ENCODE results near the gene ESR1.
A peak's percentile ranks its signal among the peaks of the same experiment; 100 is the strongest.

The ESR1 gene

GRCh38 chr6:151807513-151808370 is at the start of gene ESR1:
TSS of gene ESR1 (plus strand) at chr6:151807682. CDS start at chr6:151807913, 231 bp downstream.
- no peak for DNase-seq

DNA sequence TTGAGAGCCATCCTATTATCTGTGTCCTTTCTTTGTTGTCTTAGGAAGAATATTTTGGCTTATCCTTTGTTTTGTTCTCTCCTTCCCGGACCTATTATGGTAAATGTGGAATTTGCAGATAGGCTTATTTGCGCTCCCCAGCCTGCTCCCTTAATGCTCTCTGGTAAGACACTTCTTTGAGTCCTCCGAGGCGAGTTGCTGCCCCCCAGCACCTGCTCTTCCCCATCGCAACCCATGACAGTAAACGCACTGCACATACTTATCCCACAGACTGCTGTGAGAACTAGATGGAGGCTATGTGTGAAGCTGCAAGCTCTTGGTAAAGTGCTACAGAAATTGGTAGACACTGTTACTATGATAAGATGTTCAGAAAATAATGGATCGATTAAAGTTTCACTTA is 47.0 kb upstream of the ESR1 start:
- DNase-seq: no peak

GRCh38 chr6:151761851-151762250 is 45.6 kb upstream of the ESR1 start:
- DNase-seq: no peak

DNA sequence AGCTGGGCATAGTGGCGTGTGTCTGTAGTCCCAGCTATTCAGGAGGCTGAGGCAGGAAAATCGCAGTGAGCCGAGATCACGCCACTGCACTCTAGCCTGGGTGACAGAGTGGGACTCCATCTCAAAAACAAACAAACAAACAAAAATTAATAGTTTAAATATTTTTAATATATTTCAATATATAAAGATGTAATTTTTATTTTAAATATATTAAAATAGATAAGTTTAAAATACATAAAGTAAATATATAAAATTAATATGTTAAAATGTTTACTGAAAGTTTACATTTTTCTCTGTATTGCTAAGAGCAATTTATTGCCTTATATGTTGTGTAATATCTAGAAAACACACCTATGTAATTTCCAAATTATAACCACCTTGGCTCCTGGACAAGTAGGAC is 44.7 kb upstream of the ESR1 start:
- DNase-seq: no peak

DNA sequence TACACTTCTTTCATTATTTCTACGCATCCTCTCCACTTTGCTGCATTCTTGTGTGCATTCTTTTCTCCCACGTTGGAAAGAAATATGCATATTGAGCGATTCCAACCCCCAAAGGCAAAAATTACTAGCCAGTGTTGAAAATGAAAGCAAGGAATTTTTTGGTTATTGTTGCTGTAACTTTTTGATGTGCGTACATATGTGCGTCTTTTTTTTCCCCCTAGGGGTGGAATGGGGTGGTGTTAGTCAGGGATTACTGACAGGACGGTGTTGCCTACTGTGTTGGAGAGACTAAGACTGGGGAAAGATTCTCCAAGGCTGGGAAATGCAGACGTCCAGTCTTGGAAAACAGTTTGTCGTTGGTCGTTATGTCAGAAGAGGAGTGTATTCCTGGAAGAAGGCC is 44.2 kb upstream of the ESR1 start:
- peak; percentile 60 for DNase-seq

- DNase-seq: peak; percentile 87
These were observed 43.4 kb upstream of the ESR1 start for GRCh38 chr6:151763938-151764680.

DNA sequence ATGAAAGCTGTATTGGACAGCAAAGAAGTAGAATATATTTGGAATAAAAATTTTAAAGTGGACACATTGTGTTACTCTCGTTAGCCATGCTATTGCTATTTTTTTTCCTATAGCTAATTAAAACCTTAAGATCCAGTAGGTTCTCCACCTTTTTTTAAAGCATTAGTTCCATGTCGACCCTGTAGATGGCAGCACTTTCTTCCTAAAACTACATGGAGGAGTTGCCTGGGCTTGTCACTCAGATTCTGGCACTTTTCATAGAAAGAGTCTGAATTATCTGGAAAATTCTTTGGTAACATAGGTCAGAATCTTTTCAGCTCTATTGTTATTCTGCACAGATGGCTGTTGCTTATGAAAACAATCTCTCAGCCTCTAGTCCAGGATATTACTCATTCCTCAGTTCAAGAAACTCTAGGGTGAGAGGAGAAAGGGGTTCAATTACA is 42.0 kb upstream of the ESR1 start:
- DNase-seq: peak; percentile 86

GRCh38 chr6:151772446-151772845 is 35.0 kb upstream of the ESR1 start:
- DNase-seq: no peak

DNA sequence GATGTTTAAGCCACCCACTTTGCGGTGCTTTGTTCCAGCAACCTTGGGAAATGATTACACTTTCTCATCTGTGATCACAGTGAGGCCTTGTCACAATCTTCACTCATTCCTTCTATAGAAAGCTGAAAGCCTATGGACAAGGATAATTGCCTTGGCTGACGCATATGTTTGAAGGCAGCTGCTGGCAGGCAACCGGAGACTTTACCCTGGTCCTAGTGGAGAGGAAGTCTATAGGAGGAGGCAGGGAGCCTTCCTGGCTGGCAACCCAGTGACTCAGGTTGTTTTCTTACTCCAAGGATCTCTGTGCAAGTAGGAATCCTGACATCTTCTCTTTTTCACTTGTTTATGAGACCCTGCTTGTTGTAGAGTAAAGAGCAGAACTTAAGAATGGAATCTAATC is 34.1 kb upstream of the ESR1 start:
- DNase-seq: no peak

DNA sequence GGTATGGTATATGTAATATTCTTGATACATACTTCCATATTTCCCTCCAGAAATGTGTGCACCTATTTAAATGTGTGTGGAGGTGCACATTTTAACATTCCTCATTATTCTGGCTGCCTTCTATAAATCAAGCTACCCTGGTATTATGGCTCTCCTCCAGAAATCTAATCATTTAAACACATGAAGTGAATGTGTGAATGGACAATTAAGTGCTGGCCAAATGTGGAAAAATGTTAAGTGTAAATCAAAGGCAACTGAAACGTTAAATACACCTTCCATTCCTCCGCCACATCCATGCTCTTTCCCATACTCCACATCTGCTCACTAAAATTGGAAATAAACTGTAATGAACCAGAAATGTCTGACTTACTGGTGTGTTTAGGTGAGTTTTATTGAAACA is 24.9 kb upstream of the ESR1 start:
- DNase-seq: no peak

DNA sequence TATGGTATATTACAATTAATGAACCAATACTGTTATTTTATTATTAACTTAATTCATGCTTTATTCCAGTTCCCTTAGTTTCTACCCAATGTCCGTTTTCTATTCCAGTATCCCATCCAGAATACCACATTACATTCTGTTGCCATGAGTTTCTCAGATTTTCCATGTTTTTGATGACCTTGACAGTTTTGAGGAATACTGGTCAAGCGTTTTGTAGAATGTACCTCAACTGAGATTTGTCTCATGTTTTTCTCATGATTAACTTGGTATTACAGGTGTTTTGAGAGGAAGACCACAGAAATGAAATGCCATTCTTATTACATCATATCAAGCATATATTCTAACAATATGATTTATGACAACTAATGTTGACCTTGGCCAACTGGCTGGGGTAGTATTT is 23.8 kb upstream of the ESR1 start:
- DNase-seq: no peak

- DNase-seq: no peak
These were observed 22.9 kb upstream of the ESR1 start for GRCh38 chr6:151784441-151785214.

DNA sequence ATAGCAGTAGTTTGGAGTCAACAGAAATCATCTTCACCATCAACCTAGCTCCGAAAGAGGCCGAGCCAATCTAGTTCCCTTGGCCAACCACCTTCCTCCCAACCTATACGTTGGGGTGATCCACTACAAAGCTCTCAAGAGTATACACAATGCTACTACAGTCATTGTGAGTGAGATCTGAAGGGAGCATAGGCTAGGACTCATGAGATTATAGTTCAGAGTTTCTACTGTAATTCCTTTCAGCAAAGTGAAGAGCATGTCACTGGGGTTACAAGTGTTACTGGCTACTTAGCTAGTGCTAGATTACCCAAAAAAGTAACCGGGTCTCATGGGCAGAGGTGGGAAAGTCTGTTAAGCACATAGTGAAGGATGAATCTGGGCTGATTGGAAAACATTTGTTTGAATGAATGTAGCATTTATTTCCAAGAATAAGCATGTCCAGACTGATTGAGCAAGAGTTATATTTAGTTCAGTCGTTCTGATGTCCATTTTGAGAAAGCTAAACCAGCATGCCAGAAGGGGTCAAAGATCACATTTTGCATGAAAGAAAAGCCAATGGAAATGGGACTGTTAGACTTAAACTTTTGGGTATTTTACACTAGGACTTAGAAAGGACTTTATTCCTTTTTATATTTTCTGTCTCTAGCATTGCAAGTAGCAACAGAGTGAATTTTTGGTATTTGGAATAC is 10.5 kb upstream of the ESR1 start:
- no peak for DNase-seq

GRCh38 chr6:151803743-151804142 is 3.7 kb upstream of the ESR1 start:
- no peak for DNase-seq

- DNase-seq: no peak
These were observed 2.7 kb upstream of the ESR1 start for GRCh38 chr6:151804585-151805285.

- no peak for DNase-seq
These were observed 2.1 kb upstream of the ESR1 start for GRCh38 chr6:151805286-151805840.

GRCh38 chr6:151806757-151807512 is 547 bp upstream of the ESR1 start:
- no peak for DNase-seq

GRCh38 chr6:151808371-151809241 is 1.1 kb downstream of the ESR1 start:
- DNase-seq: no peak

DNA sequence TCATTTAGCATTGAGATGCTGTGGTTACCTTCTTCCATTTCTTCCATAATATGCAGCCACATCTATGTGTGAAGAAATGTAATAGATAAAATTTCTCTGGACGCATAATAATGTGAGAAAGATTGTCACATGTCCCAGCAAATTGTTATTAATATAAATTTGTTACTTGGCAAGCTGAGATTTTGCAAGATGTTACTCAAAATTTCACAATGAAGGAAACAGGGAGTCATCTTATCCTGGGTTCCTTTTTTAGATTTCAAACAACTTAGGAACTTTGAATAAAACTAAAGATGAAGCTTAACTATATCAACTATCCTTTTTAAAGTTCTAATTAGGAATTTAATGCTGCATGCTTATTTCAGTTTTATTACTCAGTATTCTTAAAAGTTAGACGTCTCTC is 3.6 kb downstream of the ESR1 start:
- DNase-seq: no peak

GRCh38 chr6:151813858-151814257 is 6.4 kb downstream of the ESR1 start:
- DNase-seq: no peak

All from NCI-H226 (cell line).